ENCODE results near the gene CAMKK1.

GRCh38 chr17:3894188-3894587 is 1.3 kb upstream of the CAMKK1 start:
- TF ChIP-seq CTCF (IDR thresholded peaks at IDR 0.05) (no peak), POLR2A (IDR thresholded peaks at IDR 0.05) (no peak)
